Heart left ventricle (tissue), 16 donors: ENCODE results near the gene RAB30. TPM values are rescaled to one million over a fixed set of nuclear protein-coding genes. Genes with fewer than 3 reads are reported as not detected.

Experiments used
- ATAC-seq, 4 donors: fragments of 200-7000 bp; cut with Tn5 transposase; one replicate each; pipeline ENCODE4 v1.9.1; 2020 to 2022; ENCODE audit warnings: moderate library complexity in 4 of 4, mild to moderate bottlenecking in 3 of 4, moderate number of reproducible peaks in 1 of 4
- DNase-seq, 5 donors: peaks; one replicate each; pipeline ENCODE4 v3.0.0-alpha.2; 2020
- H3K27ac ChIP-seq, 12 donors: fragments of 200-600 bp; sonication (generic) in 4 of 12; one replicate each; pipeline versions ENCODE4 v1.5.0 to v1.8.0; 2016 to 2022; ENCODE audit warnings: mild to moderate bottlenecking in 2 of 12
- H3K27me3 ChIP-seq, 9 donors: fragments of 200-600 bp; sonication (generic) in 2 of 9; one replicate each; pipeline versions ENCODE4 v1.5.1 to v1.8.0; 2016 to 2022; ENCODE audit warnings: mild to moderate bottlenecking in 3 of 9
- H3K36me3 ChIP-seq, 9 donors: fragments of 200-600 bp; sonication (generic) in 2 of 9; one replicate each; pipeline versions ENCODE4 v1.5.0 to v1.8.0; 2018 to 2022; ENCODE audit warnings: mild to moderate bottlenecking in 2 of 9
- H3K4me1 ChIP-seq, 12 donors: fragments of 200-600 bp; sonication (generic) in 4 of 12; one replicate each; pipeline versions ENCODE4 v1.5.0 to v1.8.0; 2016 to 2022; ENCODE audit warnings: mild to moderate bottlenecking in 3 of 12
- H3K4me3 ChIP-seq, 12 donors: fragments of 200-600 bp; sonication (generic) in 4 of 12; one replicate each; pipeline versions ENCODE4 v1.5.0 to v1.8.0; 2017 to 2022; ENCODE audit warnings: mild to moderate bottlenecking in 9 of 12, moderate library complexity in 4 of 12
- H3K9me3 ChIP-seq, 12 donors: fragments of 200-600 bp; sonication (generic) in 4 of 12; one replicate each; pipeline versions ENCODE4 v1.5.0 to v1.8.0; 2016 to 2022; ENCODE audit warnings: mild to moderate bottlenecking in 1 of 12
- CTCF ChIP-seq, 12 donors: fragments of 200-600 bp; sonication (generic) in 4 of 12; IDR thresholded peaks; one replicate each; pipeline versions ENCODE4 v1.5.0 to v1.8.0; 2018 to 2022; ENCODE audit warnings: antibody characterized with exemption in 12 of 12, mild to moderate bottlenecking in 5 of 12
- POLR2A ChIP-seq, 2 donors: fragments of 450-650 bp; IDR thresholded peaks; one replicate each; pipeline ENCODE4 v1.6.1; 2017; ENCODE audit warnings: antibody characterized with exemption in 2 of 2, mild to moderate bottlenecking in 2 of 2, moderate library complexity in 2 of 2
- WGBS, 4 donors: extraction: QIAGEN DNeasy Blood & Tissue Kit in 2 of 4; methylation state at CpG; one replicate each; pipeline versions ENCODE4 v1.1.5 to v1.1.7; 2013 to 2018; 5-methylcytosine and 5-hydroxymethylcytosine counted together
- intact Hi-C, 10 donors: fragments of 100-400 bp; cut with DNase I; formaldehyde crosslinking; loops; one replicate each; pipeline versions ENCODE4 v1.11.1 to v1.14.2; 2022
- polyA plus RNA-seq, 2 donors: library from polyadenylated mRNA; stranded (reverse); fragments of 200-250 nt; gene quantifications; one replicate each; pipeline ENCODE4 v1.2.3, GENCODE V29; 2013
- total RNA-seq, 9 donors: library from RNA; depleted of rRNA in 2 of 9; stranded (reverse); fragments of >200 nt in 2 of 9; fragmentation: NEBNext Ultra II Directional in 3 of 9; extraction: Animal tissue kit (Norgen Biotek cat#: 25700) in 3 of 9; gene quantifications; one replicate each; pipeline versions ENCODE4 v1.1.0 to v1.2.4, GENCODE V29; 2016 to 2023
- donor health status: ischemic (EF 13 %, LVEDD 7.1; RV severe dilation, severe dysfunction).
- donor health status: healthy with polysubstance abuse.
- donor health status: DM: no; HTN: yes; CAD: no.
- donor health status: DM: no; HTN: no; CAD: no.
- donor health status: ischemic (EF 25% LVEDD 6.9; RV normal size, moderate dysfunction).
- donor health status: ischemic (EF 25% LVEDD 5.7; RV mildly dilated, moderate dysfunction).
- donor health status: healthy.
- donor health status: DM: yes; HTN: yes; CAD: no.
- donor health status: ischemic (EF 35%, LVEDD 5.7; RV mildly dilated, moderate dysfunction).
- donor health status: nonischemic (EF 11% LVEDD 7.7; RV severe dilation, severe dysfunction).
- donor health status: DM: yes; HTN: yes; CAD: no.
- donor health status: PGD.
- donor health status: ischemic (EF 29% LVEDD 5.4; RV normal size, mild dysfunction).
- donor health status: nonischemic (EF 23%, LVEDD 6.1; RV moderate dilation, normal function).

Gene RAB30
- total and polyA plus RNA-seq, 11 donors, result 4.4 to 28.4 (median 18.8) TPM

DNA sequence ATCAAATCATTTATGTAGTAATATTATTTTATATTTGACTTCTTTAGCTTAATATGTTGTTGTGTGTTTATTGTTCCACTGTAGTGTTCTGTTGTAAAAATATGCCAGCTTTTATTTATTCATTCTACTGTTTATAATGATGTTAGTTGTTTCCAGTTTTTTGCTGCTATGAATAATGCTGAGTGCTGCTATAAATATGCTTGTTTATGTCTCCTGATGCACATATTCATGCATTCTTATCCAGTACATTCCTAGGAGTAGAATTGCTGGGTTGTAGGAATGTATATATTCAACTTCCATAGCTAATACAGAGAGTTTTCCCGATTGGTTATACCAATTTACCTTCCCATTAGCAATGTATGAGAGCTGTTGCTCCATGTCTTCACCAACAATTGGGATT lies 33.5 kb upstream of the RAB30 start:
- H3K27ac ChIP-seq, result no peak overlapping the region
- ATAC-seq, result no peak
- H3K27me3 ChIP-seq, result no peaks in the 10 kb centered on the region
- H3K4me3 ChIP-seq, result no peak overlapping the region
- H3K9me3 ChIP-seq, result no peaks in the 10 kb centered on the region
- 90 to 96% (median 93%) methylated on average over 1 of the region's 1 CpG for WGBS, 4 donors
- H3K4me1 ChIP-seq, result no peaks in the 10 kb centered on the region
- intact Hi-C loops, result loop anchor here in 1 of 10 donors (2.0 kb wide), 1 partner anchor 32 kb away; no protein-coding TSS in a partner anchor
- TF ChIP-seq POLR2A (IDR thresholded peaks at IDR 0.05), result no peak
- TF ChIP-seq CTCF (IDR thresholded peaks at IDR 0.05), result no peak
- no peaks in the 10 kb centered on the region for H3K36me3 ChIP-seq
- DNase-seq, result no peak

DNA sequence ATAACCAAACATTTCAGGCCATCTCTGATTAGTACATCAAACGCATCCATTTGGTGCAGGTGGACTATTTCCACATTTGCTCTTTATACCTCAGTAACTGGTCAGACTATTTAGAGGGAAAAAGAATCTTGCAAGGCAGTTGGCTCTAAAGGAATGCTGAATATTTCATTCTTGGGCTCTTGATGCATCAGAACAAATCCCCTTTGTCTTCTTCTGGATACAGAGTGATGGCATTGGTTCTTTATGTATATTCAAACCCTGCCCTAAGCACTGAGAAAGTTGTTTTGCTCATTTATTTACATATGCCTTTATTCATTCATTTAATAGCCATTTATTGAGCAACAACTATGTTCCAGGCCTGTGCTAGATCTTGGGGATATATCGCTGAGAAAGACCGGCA lies 31.1 kb upstream of the RAB30 start:
- no peak overlapping the region for H3K4me3 ChIP-seq
- no peak for DNase-seq
- no peaks in the 10 kb centered on the region for H3K9me3 ChIP-seq
- H3K27me3 ChIP-seq, result no peaks in the 10 kb centered on the region
- no peak for TF ChIP-seq CTCF (IDR thresholded peaks at IDR 0.05)
- no peak for TF ChIP-seq POLR2A (IDR thresholded peaks at IDR 0.05)
- no peak overlapping the region for H3K27ac ChIP-seq
- no peaks in the 10 kb centered on the region for H3K4me1 ChIP-seq
- H3K36me3 ChIP-seq, result no peaks in the 10 kb centered on the region
- intact Hi-C loops, result no loop called here
- ATAC-seq, result no peak
- 89 to 93% (median 91%) methylated on average over 3 of the region's 3 CpGs for WGBS, 4 donors

DNA sequence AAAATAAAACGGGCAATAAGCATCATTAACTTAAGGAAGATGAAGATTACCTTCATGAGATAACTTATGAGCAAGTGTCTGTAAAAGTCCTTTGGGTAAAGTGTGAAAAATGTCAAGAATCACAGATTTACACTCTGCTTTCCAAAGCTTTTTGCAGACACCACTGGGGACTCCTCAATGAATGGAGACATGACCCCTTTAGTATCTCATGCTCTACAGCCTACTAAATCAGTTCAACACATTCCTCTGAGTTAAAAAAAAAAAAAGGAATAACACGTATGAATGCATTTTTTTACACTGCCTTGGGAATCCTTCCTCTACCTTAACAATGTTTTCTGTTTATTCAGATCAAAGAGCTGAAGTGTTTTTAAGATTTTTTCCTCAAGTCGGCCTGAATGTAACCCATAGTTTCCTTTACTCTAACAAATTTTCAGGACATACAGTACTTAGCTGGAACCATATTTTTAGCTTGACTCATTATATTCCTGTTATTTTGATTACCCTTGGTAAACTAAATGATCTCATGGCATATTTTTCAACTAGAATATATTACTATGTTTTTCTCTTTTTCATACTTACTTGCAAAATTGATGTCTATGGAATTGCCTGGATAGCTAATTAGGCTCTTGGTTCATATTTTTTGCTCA lies 25.9 kb upstream of the RAB30 start:
- Histone ChIP-seq H3K4me3 (no peak overlapping the region), H3K4me1 (no peaks in the 10 kb centered on the region), H3K27me3 (no peaks in the 10 kb centered on the region), H3K9me3 (no peaks in the 10 kb centered on the region), H3K36me3 (no peaks in the 10 kb centered on the region), H3K27ac (no peak overlapping the region)
- DNase-seq (no peak), ATAC-seq (no peak)
- WGBS, 4 donors, result 59 to 75% (median 67%) methylated on average over 3 of the region's 3 CpGs
- no peak for TF ChIP-seq CTCF (IDR thresholded peaks at IDR 0.05)
- TF ChIP-seq POLR2A (IDR thresholded peaks at IDR 0.05), result no peak
- intact Hi-C loops, result no loop called here

DNA sequence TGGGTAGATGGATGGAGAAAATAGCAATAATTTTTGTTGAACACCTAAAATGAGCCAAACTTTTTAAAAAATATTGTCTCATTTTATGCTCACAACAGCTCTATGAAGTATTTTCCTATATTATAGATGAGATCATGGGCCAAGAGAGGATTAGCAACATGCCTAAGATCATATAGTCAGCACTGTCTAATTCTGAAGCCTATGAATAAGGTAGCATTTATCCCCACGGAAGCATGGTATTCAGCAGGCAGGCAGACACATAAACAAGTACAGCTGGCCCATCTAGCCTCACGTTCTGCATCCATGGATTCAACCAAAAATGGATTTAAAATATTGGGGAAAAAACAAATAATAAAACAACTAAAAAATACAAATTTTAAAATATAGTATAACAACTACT lies 21.9 kb upstream of the RAB30 start:
- no peak for TF ChIP-seq POLR2A (IDR thresholded peaks at IDR 0.05)
- TF ChIP-seq CTCF (IDR thresholded peaks at IDR 0.05), result no peak
- Histone ChIP-seq H3K27ac (no peak overlapping the region), H3K27me3 (no peaks in the 10 kb centered on the region), H3K4me1 (no peaks in the 10 kb centered on the region), H3K9me3 (no peaks in the 10 kb centered on the region), H3K4me3 (no peak overlapping the region), H3K36me3 (no peaks in the 10 kb centered on the region)
- no peak for DNase-seq
- intact Hi-C loops, result no loop called here
- 71 to 87% (median 79%) methylated on average over 2 of the region's 2 CpGs for WGBS, 4 donors
- ATAC-seq, result no peak
